K562 (cell line): ENCODE results near the gene SECISBP2. TPM values are rescaled to one million over a fixed set of nuclear protein-coding genes. Genes with fewer than 3 reads are reported as not detected.

Source experiments
- CBFB ChIP-seq: sonication (generic); formaldehyde crosslinking; IDR thresholded peaks from 2 replicates; pipeline ENCODE4 v1.4.0; 2020; ENCODE audit warnings: mild to moderate bottlenecking, missing genetic modification reagents
- CCAR2 ChIP-seq: fragments of 200-400 bp; formaldehyde crosslinking; IDR thresholded peaks from 2 replicates; pipeline ENCODE4 v1.6.1; 2017; ENCODE audit warnings: mild to moderate bottlenecking, low read depth, low read length
- ESRRA ChIP-seq: fragments of 450-650 bp; IDR thresholded peaks from 2 replicates; pipeline ENCODE4 v1.6.1; 2014; ENCODE audit warnings: low read depth, mild to moderate bottlenecking, moderate library complexity, borderline replicate concordance
- FOXO4 ChIP-seq: fragments of 450-650 bp; formaldehyde crosslinking; IDR thresholded peaks from 2 replicates; pipeline ENCODE4 v1.4.0; 2020; ENCODE audit warnings: mild to moderate bottlenecking, moderate library complexity
- GTF2A2 ChIP-seq: IDR thresholded peaks from 2 replicates; pipeline ENCODE4 v1.6.1; 2016; ENCODE audit warnings: mild to moderate bottlenecking, missing genetic modification characterization, missing compliant biosample characterization
- MCM5 ChIP-seq: fragments of 450-650 bp; IDR thresholded peaks from 2 replicates; pipeline ENCODE4 v1.6.1; 2016; ENCODE audit warnings: low read depth
- POLR3G ChIP-seq: IDR thresholded peaks from 2 replicates; pipeline ENCODE4 v1.6.1; 2011; ENCODE audit not compliant: insufficient read length, insufficient replicate concordance; ENCODE audit errors: extremely low read depth
- PURB ChIP-seq: sonication (generic); formaldehyde crosslinking; IDR thresholded peaks from 2 replicates; pipeline ENCODE4 v1.9.0; 2021; ENCODE audit warnings: low read depth, mild to moderate bottlenecking, missing genetic modification reagents
- RNF219 ChIP-seq: fragments of 250-450 bp; sonication (Bioruptor Pico); IDR thresholded peaks from 2 replicates; pipeline ENCODE4 v1.5.0; 2022; ENCODE audit warnings: mild to moderate bottlenecking
- SP1 ChIP-seq: sonication (generic); formaldehyde crosslinking; IDR thresholded peaks from 2 replicates; pipeline ENCODE4 v1.8.1; 2022; ENCODE audit warnings: mild to moderate bottlenecking, missing genetic modification reagents
- SRSF1 ChIP-seq: fragments of 200-400 bp; formaldehyde crosslinking; IDR thresholded peaks from 2 replicates; pipeline ENCODE4 v1.6.1; 2017; ENCODE audit warnings: mild to moderate bottlenecking, low read depth, low read length, moderate library complexity
- SRSF3 ChIP-seq: fragments of 200-400 bp; formaldehyde crosslinking; IDR thresholded peaks from 2 replicates; pipeline ENCODE4 v1.6.1; 2016; ENCODE audit warnings: mild to moderate bottlenecking, low read length, moderate library complexity; ENCODE audit not compliant: insufficient read depth
- SRSF9 ChIP-seq: fragments of 200-400 bp; formaldehyde crosslinking; IDR thresholded peaks from 2 replicates; pipeline ENCODE4 v1.6.1; 2017; ENCODE audit warnings: low read depth, low read length, borderline replicate concordance
- TCF7L2 ChIP-seq: fragments of 150-350 bp; IDR thresholded peaks from 2 replicates; pipeline ENCODE4 v1.6.1; 2016; ENCODE audit warnings: low read depth, mild to moderate bottlenecking, low read length, moderate library complexity
- TGIF2 ChIP-seq: sonication (generic); formaldehyde crosslinking; IDR thresholded peaks from 2 replicates; pipeline ENCODE4 v1.8.1; 2022; ENCODE audit warnings: mild to moderate bottlenecking, missing genetic modification reagents, moderate library complexity
- UBTF ChIP-seq, 2 experiments: IDR thresholded peaks; 2 replicates each; pipeline ENCODE4 v1.6.1; 2012; ENCODE audit warnings: improper control_type of control experiment in 2 of 2, low read depth in 2 of 2, low read length in 2 of 2, borderline replicate concordance in 1 of 2
- ZNF140 ChIP-seq: fragments of 250-450 bp; sonication (Bioruptor Pico); IDR thresholded peaks from 2 replicates; pipeline ENCODE4 v1.8.0; 2021; ENCODE audit warnings: moderate library complexity, mild to moderate bottlenecking, inconsistent platforms
- ZNF239 ChIP-seq: fragments of 250-450 bp; sonication (Bioruptor Pico); IDR thresholded peaks from 2 replicates; pipeline ENCODE4 v1.4.0; 2020; ENCODE audit warnings: mild to moderate bottlenecking
- ZSCAN29 ChIP-seq: fragments of 450-650 bp; IDR thresholded peaks from 2 replicates; pipeline ENCODE4 v1.6.1; 2017
- polyA plus RNA-seq, 8 experiments: library from polyadenylated mRNA; depleted of rRNA in 4 of 8; stranded (reverse) in 5 of 8; unstranded in 3 of 8; fragments of >200 nt; fragmentation: Nextera tagmentation in 2 of 8; fragmentation: Illumina TruSeq in 1 of 8; extraction: Ambion mirVana in 2 of 8; extraction: Trizol in 1 of 8; gene quantifications; 2 replicates each; pipeline versions ENCODE4 v1.2.1 to v1.2.3, GENCODE V29; 2011 to 2014; ENCODE audit warnings: inconsistent platforms in 1 of 8, missing spikeins in 1 of 8
- total RNA-seq, 7 experiments: library from RNA; depleted of rRNA in 6 of 7; stranded (reverse); fragments of >200 nt in 6 of 7; fragmentation: Illumina TruSeq in 2 of 7; extraction: Trizol in 2 of 7; gene quantifications; 2 replicates each; pipeline versions ENCODE4 v1.2.1 to v1.2.3, GENCODE V29; 2011 to 2021; ENCODE audit warnings: low replicate concordance in 1 of 7
- TF ChIP-seq, protein P1 (sequence below): sonication (generic); formaldehyde crosslinking; IDR thresholded peaks from 2 replicates; pipeline ENCODE4 v1.8.1; 2023; ENCODE audit warnings: mild to moderate bottlenecking, missing genetic modification reagents, moderate library complexity

Gene SECISBP2
- total and polyA plus RNA-seq, 9 of the 15 experiments (the other 6 are each of a cell fraction or from before 2014, with no cell fraction given), result 3.2 to 41.6 (median 26.1) TPM

GRCh38 chr9:89318123-89319014, at the start of gene SECISBP2 (continued):
- TF ChIP-seq RNF219 (CRISPR knock-in tag) (no peak), SRSF9 (no peak), ZNF239 (CRISPR knock-in tag) (no peak), FOXO4 (no peak), TCF7L2 (no peak), GTF2A2 (tag) (no peak), PURB (CRISPR knock-in tag) (no peak), ZSCAN29 (no peak), ZNF140 (CRISPR knock-in tag) (no peak), MCM5 (no peak), TGIF2 (CRISPR knock-in tag) (no peak), ESRRA (peak; percentile 66; the same call in 1 of the 2 replicates), CBFB (0 out of 2 replicates have a peak, but pooled peaks have one; percentile 50), UBTF (IDR thresholded peaks at IDR 0.05; ENCODE audit: borderline replicate concordance in 1 of 2, low read depth in 2 of 2, low read length in 2 of 2) (no peak), SRSF1 (no peak), SRSF3 (no peak), CCAR2 (no peak), SP1 (CRISPR knock-in tag) (peak; percentile 87), POLR3G (no peak)
- TF ChIP-seq, protein P1, sequence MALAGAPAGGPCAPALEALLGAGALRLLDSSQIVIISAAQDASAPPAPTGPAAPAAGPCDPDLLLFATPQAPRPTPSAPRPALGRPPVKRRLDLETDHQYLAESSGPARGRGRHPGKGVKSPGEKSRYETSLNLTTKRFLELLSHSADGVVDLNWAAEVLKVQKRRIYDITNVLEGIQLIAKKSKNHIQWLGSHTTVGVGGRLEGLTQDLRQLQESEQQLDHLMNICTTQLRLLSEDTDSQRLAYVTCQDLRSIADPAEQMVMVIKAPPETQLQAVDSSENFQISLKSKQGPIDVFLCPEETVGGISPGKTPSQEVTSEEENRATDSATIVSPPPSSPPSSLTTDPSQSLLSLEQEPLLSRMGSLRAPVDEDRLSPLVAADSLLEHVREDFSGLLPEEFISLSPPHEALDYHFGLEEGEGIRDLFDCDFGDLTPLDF (CRISPR knock-in tag), result peak; percentile 95
